SHP77 treated with DMSO at 0.1 percent for 48 hours (cell line): ENCODE measurements around the gene USP30.
A peak's percentile ranks its signal among the peaks of the same experiment; 100 is the strongest.
"Not testable (repeated sequence)": the region's sequence is repeated elsewhere in the genome, so short reads cannot be mapped to it uniquely, and the experiment has no call there.

Experiments
- DNase-seq: peaks from one replicate; lab custom pipeline; 2025; lab: John Stamatoyannopoulos, UW

Gene USP30

GRCh38 chr12:109052097-109052413, 321 bp upstream of the USP30 start:
- DNase-seq = no peak

- no peak for DNase-seq
These were observed 1.2 kb downstream of the USP30 start for GRCh38 chr12:109053382-109054123.

- not testable (repeated sequence) for DNase-seq
These were observed 1.7 kb downstream of the USP30 start for GRCh38 chr12:109054124-109054513.

GRCh38 chr12:109054520-109054919, 2.1 kb downstream of the USP30 start:
- DNase-seq = no peak

GRCh38 chr12:109056891-109057290, 4.5 kb downstream of the USP30 start:
- no peak for DNase-seq

GRCh38 chr12:109057376-109057775, 5.0 kb downstream of the USP30 start:
- DNase-seq = no peak

- DNase-seq = no peak
These were observed 6.4 kb downstream of the USP30 start for GRCh38 chr12:109058773-109059172.

GRCh38 chr12:109064143-109064542, 11.8 kb downstream of the USP30 start:
- no peak for DNase-seq

GRCh38 chr12:109065154-109065852, 12.9 kb downstream of the USP30 start:
- DNase-seq = no peak

DNA sequence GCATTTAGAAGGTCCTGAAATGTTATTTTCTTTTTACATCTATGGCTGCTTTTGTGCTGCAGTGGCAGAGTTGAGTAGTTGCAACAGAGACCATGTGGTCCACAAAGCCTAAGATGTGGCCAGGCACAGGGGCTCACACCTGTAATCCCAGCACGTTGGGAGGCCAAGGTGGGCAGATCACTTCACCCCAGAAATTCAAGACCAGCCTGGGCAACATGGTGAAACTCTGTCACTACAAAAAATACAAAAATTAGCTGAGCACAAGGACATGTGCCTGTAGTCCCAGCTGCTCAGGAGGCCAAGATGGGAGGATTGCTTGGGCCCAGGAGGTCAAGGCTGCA, 13.4 kb downstream of the USP30 start:
- no peak for DNase-seq

- no peak for DNase-seq
These were observed 17.2 kb downstream of the USP30 start for GRCh38 chr12:109069307-109070271.

DNA sequence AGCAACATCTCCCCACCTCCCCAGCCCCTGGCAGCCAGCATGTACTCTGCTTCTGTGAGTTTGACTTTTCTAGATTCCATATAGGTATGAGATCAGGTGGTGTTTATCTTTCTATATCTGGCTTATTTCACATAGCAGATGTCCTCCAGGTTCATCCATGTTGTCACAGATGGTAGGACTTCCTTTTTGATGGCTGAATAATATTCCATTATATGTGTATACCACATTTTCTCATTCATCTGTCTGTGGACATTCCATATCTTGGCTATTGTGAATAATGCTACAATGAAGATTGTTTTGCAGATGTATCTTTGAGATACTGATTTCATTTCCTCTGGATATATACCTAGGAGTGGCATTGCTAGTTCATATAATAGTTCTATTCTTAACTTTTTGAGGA, 22.5 kb downstream of the USP30 start:
- DNase-seq = no peak

DNA sequence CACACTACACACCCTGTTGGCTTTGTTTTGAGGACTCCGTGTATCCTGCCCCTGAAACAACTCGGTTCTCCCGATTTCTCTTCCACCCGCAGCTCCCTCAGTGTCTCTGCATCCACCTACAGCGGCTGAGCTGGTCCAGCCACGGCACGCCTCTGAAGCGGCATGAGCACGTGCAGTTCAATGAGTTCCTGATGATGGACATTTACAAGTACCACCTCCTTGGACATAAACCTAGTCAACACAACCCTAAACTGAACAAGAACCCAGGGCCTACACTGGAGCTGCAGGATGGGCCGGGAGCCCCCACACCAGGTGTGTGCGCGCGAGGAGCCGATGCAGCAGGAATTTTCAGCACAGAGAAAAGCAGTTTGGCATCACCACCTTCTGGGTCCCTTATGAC, 30.4 kb downstream of the USP30 start:
- no peak for DNase-seq

DNA sequence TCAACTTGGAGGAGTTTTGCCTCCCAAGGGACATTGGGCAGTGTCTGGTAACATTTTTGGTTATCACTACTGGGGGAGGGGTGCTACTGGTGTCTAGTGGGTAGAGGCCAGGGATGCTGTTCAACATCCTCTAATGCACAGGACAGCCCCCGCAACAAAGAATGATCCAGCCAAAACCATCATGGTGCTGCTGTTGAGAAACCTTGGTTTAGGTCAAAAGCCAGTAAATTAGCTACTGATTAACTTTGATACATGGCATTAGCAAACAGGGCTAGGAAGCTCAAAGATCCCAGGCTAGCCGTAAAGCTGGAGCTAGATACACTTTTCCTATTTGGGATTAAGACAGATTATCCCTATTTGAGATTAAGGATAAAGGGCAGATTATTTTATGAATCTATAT, 32.0 kb downstream of the USP30 start:
- no peak for DNase-seq

DNA sequence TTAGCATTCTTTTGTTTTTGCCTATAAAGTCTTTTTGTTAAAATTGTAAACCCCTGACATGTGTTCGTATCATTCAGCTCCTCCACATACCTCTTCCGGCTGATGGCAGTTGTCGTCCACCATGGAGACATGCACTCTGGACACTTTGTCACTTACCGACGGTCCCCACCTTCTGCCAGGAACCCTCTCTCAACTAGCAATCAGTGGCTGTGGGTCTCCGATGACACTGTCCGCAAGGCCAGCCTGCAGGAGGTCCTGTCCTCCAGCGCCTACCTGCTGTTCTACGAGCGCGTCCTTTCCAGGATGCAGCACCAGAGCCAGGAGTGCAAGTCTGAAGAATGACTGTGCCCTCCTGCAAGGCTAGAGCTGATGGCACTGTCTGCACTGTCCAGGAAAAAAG, 33.2 kb downstream of the USP30 start:
- DNase-seq = no peak

DNA sequence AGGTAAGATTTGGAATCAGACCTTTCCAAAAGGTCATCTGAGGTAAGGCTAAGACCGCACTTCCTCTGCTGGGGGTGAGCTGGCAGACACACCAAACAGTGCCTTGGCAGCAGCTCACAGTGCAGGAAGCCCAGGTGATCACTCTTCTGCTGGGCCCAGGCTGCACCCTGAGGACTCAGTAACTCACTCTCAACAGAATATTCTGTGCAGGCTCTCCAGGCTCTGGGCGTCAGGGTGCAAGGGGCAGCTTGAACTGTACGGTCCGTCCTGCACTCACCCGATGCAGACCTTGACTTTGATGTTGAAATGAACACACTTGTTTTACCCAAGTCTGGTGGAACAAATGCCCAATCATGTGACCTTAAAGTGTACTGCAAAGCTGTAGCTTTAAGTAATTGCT, 34.9 kb downstream of the USP30 start:
- DNase-seq = no peak

DNA sequence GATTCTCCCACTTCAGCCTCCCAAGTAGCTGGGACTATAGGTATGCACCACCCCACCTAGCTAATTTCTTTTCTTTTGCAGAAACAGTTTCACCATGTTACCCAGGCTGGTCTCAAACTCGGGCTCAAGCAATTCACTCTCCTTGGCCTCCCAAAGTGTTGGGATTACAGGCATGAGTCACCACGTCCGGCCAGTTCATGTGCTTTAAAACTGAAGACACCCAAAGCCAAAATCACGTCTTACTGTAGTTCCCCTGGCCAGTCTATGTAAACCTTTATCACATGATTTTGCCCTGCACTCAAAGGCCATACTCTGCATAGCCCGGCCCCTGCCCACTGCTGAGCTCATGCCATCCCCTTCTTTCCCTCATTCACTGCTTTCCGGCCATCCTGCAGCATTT, 36.4 kb downstream of the USP30 start:
- DNase-seq = no peak

GRCh38 chr12:109089683-109090082, 37.3 kb downstream of the USP30 start:
- no peak for DNase-seq

GRCh38 chr12:109092497-109093021, 40.2 kb downstream of the USP30 start:
- no peak for DNase-seq

DNA sequence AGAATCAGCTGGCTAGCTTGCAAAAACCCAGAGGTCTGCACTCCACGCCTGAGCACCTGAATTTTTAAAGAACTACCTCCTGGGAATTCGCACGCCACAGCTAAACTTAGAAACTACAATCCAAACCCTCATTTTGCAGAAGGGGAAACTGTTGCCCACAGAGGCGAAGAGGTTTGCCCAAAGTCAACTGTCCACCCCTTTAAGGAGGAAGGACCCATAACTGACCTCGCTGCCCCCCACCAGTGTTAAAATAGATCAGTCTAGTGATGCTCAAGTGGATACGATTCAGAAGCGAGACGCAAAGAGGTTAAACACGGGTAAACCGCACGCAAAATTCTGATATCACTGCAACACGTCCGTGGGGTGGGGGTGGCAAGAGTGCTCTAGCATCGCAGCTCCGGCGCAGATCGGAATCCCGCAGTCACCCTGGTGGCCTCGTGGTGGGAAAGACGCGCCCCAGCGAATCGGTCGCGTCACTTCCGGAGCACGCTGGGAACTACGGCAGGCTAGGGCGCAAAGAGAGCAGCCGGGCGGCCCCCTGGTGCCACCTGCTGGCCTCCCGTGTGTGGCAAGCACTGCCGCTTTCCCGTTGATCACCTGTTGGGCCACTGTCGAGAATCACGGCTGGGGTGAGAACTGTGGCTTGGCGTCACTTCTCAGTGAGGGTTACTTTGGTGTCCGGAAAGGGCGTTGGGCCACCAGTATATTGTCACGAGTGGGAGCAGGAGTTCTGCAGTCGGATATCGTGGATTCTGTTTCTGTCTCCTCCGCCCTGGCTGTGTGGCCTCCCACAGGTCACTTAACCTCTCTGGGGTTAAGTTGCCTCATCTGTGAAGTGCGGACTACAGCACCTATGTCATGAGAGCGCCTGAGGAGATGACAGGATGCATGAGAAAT, 40.9 kb downstream of the USP30 start, which contains the start of gene ALKBH2:
ALKBH2 (minus strand) TSS at position 451 of the 897 bp plus-strand sequence. CDS start 686 bp downstream, outside the sequence.
- peak; percentile 81 for DNase-seq

GRCh38 chr12:109097140-109097434, 44.7 kb downstream of the USP30 start:
- DNase-seq = no peak
